NB4 (cell line): ENCODE results near the gene FHIT.

Experiments
- MYC ChIP-seq: IDR thresholded peaks from 2 replicates; pipeline ENCODE4 v1.6.1; 2011; ENCODE audit warnings: low read depth, low read length
- POLR2A ChIP-seq: IDR thresholded peaks from 2 replicates; pipeline ENCODE4 v1.6.1; 2011; ENCODE audit warnings: mild to moderate bottlenecking; ENCODE audit not compliant: insufficient read length; ENCODE audit errors: extremely low read depth
- TF ChIP-seq, protein P1 (sequence below): IDR thresholded peaks from one replicate; pipeline ENCODE4 v1.5.1; 2012; ENCODE audit warnings: low read depth, low read length
- TF ChIP-seq, protein P2 (sequence below): IDR thresholded peaks from 2 replicates; pipeline ENCODE4 v1.6.1; 2011; ENCODE audit warnings: low read depth, low read length

DNA sequence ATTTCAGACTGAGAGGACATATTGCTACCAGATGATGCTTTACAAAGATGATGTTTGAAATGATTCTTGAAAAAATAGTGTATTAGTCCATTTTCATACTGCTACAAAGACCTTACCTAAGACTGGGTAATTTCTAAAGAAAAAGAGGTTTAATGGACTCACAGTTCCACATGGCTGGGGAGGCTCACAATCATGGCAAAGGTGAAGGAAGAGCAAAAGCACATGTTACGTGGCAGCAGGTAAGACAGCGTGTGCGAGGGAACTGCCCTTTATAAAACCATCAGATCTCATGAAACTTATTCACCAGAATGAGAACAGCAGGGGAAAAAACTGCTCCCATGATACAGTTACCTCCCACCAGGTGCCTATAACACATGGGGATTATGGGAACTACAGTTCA lies 1543.0 kb downstream of the FHIT start:
- TF ChIP-seq, protein P1, sequence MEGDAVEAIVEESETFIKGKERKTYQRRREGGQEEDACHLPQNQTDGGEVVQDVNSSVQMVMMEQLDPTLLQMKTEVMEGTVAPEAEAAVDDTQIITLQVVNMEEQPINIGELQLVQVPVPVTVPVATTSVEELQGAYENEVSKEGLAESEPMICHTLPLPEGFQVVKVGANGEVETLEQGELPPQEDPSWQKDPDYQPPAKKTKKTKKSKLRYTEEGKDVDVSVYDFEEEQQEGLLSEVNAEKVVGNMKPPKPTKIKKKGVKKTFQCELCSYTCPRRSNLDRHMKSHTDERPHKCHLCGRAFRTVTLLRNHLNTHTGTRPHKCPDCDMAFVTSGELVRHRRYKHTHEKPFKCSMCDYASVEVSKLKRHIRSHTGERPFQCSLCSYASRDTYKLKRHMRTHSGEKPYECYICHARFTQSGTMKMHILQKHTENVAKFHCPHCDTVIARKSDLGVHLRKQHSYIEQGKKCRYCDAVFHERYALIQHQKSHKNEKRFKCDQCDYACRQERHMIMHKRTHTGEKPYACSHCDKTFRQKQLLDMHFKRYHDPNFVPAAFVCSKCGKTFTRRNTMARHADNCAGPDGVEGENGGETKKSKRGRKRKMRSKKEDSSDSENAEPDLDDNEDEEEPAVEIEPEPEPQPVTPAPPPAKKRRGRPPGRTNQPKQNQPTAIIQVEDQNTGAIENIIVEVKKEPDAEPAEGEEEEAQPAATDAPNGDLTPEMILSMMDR = no peak
- TF ChIP-seq POLR2A (no peak), MYC (no peak)
- TF ChIP-seq, protein P2, sequence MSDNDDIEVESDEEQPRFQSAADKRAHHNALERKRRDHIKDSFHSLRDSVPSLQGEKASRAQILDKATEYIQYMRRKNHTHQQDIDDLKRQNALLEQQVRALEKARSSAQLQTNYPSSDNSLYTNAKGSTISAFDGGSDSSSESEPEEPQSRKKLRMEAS = no peak
